RWPE2 (cell line): ENCODE results near the gene RIPOR2.

Experiments used
- ATAC-seq: fragments of 200-7000 bp; cut with Tn5 transposase; 3 replicates; pipeline ENCODE4 v1.9.1; 2021; ENCODE audit warnings: low read depth
- DNase-seq: peaks from one replicate; pipeline ENCODE4 v3.0.0-alpha.2; 2020; ENCODE audit warnings: low spot score
- H3K27ac ChIP-seq: fragments of 450-650 bp; 2 replicates; pipeline ENCODE4 v1.5.1; 2017; ENCODE audit warnings: mild to moderate bottlenecking; ENCODE audit not compliant: poor library complexity, severe bottlenecking
- H3K27me3 ChIP-seq: fragments of 250-450 bp; sonication (Bioruptor Pico); 2 replicates; pipeline ENCODE4 v1.5.1; 2021; ENCODE audit warnings: mild to moderate bottlenecking, moderate library complexity; ENCODE audit not compliant: insufficient read depth, poor library complexity, severe bottlenecking
- H3K36me3 ChIP-seq: fragments of 250-450 bp; sonication (Bioruptor Pico); 2 replicates; pipeline ENCODE4 v1.5.1; 2020; ENCODE audit warnings: low read depth, mild to moderate bottlenecking, moderate library complexity
- H3K4me1 ChIP-seq: fragments of 250-450 bp; sonication (Bioruptor Pico); 2 replicates; pipeline ENCODE4 v1.5.1; 2021; ENCODE audit warnings: mild to moderate bottlenecking, moderate library complexity; ENCODE audit not compliant: insufficient read depth, poor library complexity, severe bottlenecking
- H3K4me3 ChIP-seq: fragments of 250-450 bp; sonication (Bioruptor Pico); 2 replicates; pipeline ENCODE4 v1.5.1; 2021; ENCODE audit warnings: mild to moderate bottlenecking, moderate library complexity; ENCODE audit not compliant: severe bottlenecking
- H3K9me3 ChIP-seq: fragments of 250-450 bp; sonication (Bioruptor Pico); 2 replicates; pipeline ENCODE4 v1.5.1; 2021; ENCODE audit warnings: mild to moderate bottlenecking, moderate library complexity; ENCODE audit not compliant: severe bottlenecking
- TF ChIP-seq, protein P1 (sequence below): fragments of 450-650 bp; IDR thresholded peaks from one replicate; pipeline ENCODE4 v1.5.1; 2017; ENCODE audit warnings: mild to moderate bottlenecking, moderate library complexity; ENCODE audit not compliant: poor library complexity, severe bottlenecking

RIPOR2 gene

DNA sequence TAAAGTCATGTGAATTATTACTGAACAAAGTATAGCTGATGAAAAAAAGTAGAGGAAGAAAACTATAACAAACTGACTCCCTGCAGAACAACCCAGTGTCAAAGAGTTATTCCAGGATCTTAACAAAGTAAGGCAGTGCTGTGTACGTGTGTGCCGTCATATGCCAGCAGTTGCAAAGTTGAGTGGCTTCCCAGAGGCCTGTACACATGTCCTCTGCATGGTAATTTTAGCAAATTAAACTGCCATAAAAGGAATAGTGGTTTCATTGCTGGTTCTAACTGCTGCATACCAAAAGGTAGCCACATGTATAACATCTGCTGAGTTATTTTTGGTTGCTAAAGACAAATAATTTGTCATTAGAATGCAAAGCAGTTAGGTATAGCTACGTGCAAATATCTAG lies 44.8 kb downstream of the RIPOR2 start:
- DNase-seq (no peak), ATAC-seq (no peak)
- Histone ChIP-seq H3K9me3 (no peaks in the 10 kb centered on the region), H3K27ac (no peak overlapping the region), H3K27me3 (no peaks in the 10 kb centered on the region), H3K36me3 (no peaks in the 10 kb centered on the region), H3K4me1 (no peaks in the 10 kb centered on the region), H3K4me3 (no peak overlapping the region)
- TF ChIP-seq, protein P1, sequence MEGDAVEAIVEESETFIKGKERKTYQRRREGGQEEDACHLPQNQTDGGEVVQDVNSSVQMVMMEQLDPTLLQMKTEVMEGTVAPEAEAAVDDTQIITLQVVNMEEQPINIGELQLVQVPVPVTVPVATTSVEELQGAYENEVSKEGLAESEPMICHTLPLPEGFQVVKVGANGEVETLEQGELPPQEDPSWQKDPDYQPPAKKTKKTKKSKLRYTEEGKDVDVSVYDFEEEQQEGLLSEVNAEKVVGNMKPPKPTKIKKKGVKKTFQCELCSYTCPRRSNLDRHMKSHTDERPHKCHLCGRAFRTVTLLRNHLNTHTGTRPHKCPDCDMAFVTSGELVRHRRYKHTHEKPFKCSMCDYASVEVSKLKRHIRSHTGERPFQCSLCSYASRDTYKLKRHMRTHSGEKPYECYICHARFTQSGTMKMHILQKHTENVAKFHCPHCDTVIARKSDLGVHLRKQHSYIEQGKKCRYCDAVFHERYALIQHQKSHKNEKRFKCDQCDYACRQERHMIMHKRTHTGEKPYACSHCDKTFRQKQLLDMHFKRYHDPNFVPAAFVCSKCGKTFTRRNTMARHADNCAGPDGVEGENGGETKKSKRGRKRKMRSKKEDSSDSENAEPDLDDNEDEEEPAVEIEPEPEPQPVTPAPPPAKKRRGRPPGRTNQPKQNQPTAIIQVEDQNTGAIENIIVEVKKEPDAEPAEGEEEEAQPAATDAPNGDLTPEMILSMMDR, result no peak

GRCh38 chr6:24890471-24890870 lies 45.3 kb downstream of the RIPOR2 start:
- no peak overlapping the region for H3K4me3 ChIP-seq
- no peak overlapping the region for H3K27ac ChIP-seq
- TF ChIP-seq, protein P1, result no peak
- no peaks in the 10 kb centered on the region for H3K36me3 ChIP-seq
- DNase-seq, result no peak
- ATAC-seq, result no peak
- H3K27me3 ChIP-seq, result no peaks in the 10 kb centered on the region
- no peaks in the 10 kb centered on the region for H3K9me3 ChIP-seq
- H3K4me1 ChIP-seq, result no peaks in the 10 kb centered on the region

GRCh38 chr6:24888715-24889370 lies 46.9 kb downstream of the RIPOR2 start:
- H3K4me3 ChIP-seq, result no peak overlapping the region
- no peaks in the 10 kb centered on the region for H3K27me3 ChIP-seq
- no peaks in the 10 kb centered on the region for H3K4me1 ChIP-seq
- H3K27ac ChIP-seq, result no peak overlapping the region
- TF ChIP-seq, protein P1, result no peak
- no peaks in the 10 kb centered on the region for H3K36me3 ChIP-seq
- ATAC-seq (no peak), DNase-seq (no peak)
- no peaks in the 10 kb centered on the region for H3K9me3 ChIP-seq

- ATAC-seq, result no peak
Measured at GRCh38 chr6:24887545-24888140, 48.1 kb downstream of the RIPOR2 start.

More at GRCh38 chr6:24887545-24888140, 48.1 kb downstream of the RIPOR2 start:
- DNase-seq, result no peak
- Histone ChIP-seq H3K36me3 (no peaks in the 10 kb centered on the region), H3K9me3 (no peaks in the 10 kb centered on the region), H3K27ac (no peak overlapping the region), H3K4me3 (no peak overlapping the region), H3K4me1 (no peaks in the 10 kb centered on the region), H3K27me3 (no peaks in the 10 kb centered on the region)
- TF ChIP-seq, protein P1, result no peak
